Measurements from ENCODE around the gene HMCN1.

The HMCN1 gene

DNA sequence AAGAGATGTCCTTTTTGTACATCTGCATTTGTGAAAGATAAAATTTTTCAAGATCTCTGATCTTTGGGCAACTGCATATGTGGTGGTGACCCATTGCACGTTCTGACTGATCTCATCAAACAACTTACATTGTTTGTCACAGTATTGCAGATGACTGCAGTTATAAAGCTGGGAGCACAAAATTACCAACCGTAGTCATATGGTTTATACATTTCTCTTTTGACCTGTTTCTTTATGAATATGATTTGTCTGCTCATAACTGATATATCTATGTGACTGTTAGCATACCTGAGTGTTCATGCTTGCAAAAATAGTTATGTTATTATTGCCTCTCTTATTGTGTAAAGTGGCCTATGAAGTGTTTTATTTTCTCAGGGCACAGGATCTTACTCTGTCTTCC, 43.7 kb upstream of the HMCN1 start (continued):
- TF ChIP-seq ZNF565 (CRISPR knock-in tag; conservative IDR thresholded peaks at IDR 0.05; ENCODE audit: low read depth): no peak
- TF ChIP-seq RARB (CRISPR knock-in tag; IDR thresholded peaks at IDR 0.05): no peak
- TF ChIP-seq, protein P1, sequence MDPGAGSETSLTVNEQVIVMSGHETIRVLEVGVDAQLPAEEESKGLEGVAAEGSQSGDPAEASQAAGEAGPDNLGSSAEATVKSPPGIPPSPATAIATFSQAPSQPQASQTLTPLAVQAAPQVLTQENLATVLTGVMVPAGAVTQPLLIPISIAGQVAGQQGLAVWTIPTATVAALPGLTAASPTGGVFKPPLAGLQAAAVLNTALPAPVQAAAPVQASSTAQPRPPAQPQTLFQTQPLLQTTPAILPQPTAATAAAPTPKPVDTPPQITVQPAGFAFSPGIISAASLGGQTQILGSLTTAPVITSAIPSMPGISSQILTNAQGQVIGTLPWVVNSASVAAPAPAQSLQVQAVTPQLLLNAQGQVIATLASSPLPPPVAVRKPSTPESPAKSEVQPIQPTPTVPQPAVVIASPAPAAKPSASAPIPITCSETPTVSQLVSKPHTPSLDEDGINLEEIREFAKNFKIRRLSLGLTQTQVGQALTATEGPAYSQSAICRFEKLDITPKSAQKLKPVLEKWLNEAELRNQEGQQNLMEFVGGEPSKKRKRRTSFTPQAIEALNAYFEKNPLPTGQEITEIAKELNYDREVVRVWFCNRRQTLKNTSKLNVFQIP (CRISPR knock-in tag; IDR thresholded peaks at IDR 0.05; ENCODE audit: borderline replicate concordance, low read depth): no peak
- TF ChIP-seq PPARA (CRISPR knock-in tag; IDR thresholded peaks at IDR 0.05; ENCODE audit: borderline replicate concordance): no peak
- no peak for TF ChIP-seq ZNF8 (CRISPR knock-in tag; IDR thresholded peaks at IDR 0.05)
- no peak for TF ChIP-seq OSR1 (CRISPR knock-in tag; IDR thresholded peaks at IDR 0.05)

GRCh38 chr1:185693654-185694053, 40.5 kb upstream of the HMCN1 start:
- ATAC-seq: no peak
- TF ChIP-seq ZNF565 (CRISPR knock-in tag; conservative IDR thresholded peaks at IDR 0.05; ENCODE audit: low read depth) (no peak), ARNTL (CRISPR knock-in tag; IDR thresholded peaks at IDR 0.05; ENCODE audit: borderline replicate concordance, low read depth) (no peak), GLIS3 (CRISPR knock-in tag; IDR thresholded peaks at IDR 0.05) (no peak), TOX (CRISPR knock-in tag; IDR thresholded peaks at IDR 0.05; ENCODE audit: borderline replicate concordance) (no peak), PATZ1 (CRISPR knock-in tag; IDR thresholded peaks at IDR 0.05; ENCODE audit: borderline replicate concordance) (no peak), SNAI2 (CRISPR knock-in tag; IDR thresholded peaks at IDR 0.05) (no peak)

DNA sequence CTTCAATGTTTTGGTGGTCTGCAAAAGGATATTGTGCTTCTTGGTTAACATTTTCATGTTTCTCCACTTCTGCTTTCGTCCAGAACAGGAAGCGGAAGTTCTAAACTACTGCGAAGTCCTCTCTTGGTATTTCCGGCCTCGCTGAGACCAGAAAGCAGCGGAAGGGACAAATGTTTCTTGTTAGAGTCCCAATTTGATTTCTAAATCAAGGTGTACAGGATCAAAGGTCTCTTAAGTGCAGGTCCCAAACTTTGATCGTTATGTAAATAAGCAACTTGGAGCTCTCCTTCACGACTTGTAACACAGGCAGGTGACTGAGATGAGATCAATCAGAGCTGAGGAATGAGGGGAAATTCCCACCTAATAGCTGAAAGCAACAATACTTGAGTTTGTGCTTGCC, 40.1 kb upstream of the HMCN1 start:
- TF ChIP-seq, protein P1 (CRISPR knock-in tag; IDR thresholded peaks at IDR 0.05; ENCODE audit: borderline replicate concordance, low read depth): no peak
- no peak for TF ChIP-seq CSDC2 (CRISPR knock-in tag; IDR thresholded peaks at IDR 0.05)
- no peak for TF ChIP-seq BACH2 (CRISPR knock-in tag; IDR thresholded peaks at IDR 0.05; ENCODE audit: borderline replicate concordance)
- TF ChIP-seq ESRRG (CRISPR knock-in tag; IDR thresholded peaks at IDR 0.05): no peak
- no peak for TF ChIP-seq ZFP3 (CRISPR knock-in tag; IDR thresholded peaks at IDR 0.05)
- no peak for TF ChIP-seq PPARA (CRISPR knock-in tag; IDR thresholded peaks at IDR 0.05; ENCODE audit: borderline replicate concordance)
- TF ChIP-seq ZNF70 (CRISPR knock-in tag; IDR thresholded peaks at IDR 0.05): no peak
- no peak for TF ChIP-seq TOX (CRISPR knock-in tag; IDR thresholded peaks at IDR 0.05; ENCODE audit: borderline replicate concordance)
- no peak for TF ChIP-seq SNAI2 (CRISPR knock-in tag; IDR thresholded peaks at IDR 0.05)
- TF ChIP-seq GLIS3 (CRISPR knock-in tag; IDR thresholded peaks at IDR 0.05): no peak
- no peak for TF ChIP-seq ZNF565 (CRISPR knock-in tag; conservative IDR thresholded peaks at IDR 0.05; ENCODE audit: low read depth)
- ATAC-seq: no peak

GRCh38 chr1:185695299-185695698, 38.9 kb upstream of the HMCN1 start:
- ATAC-seq: peak; percentile 75
- TF ChIP-seq PATZ1 (CRISPR knock-in tag; IDR thresholded peaks at IDR 0.05; ENCODE audit: borderline replicate concordance): no peak
- no peak for TF ChIP-seq ZNF8 (CRISPR knock-in tag; IDR thresholded peaks at IDR 0.05)
- TF ChIP-seq TOX (CRISPR knock-in tag; IDR thresholded peaks at IDR 0.05; ENCODE audit: borderline replicate concordance): no peak
- no peak for TF ChIP-seq CREB5 (CRISPR knock-in tag; IDR thresholded peaks at IDR 0.05; ENCODE audit: low read depth)
- TF ChIP-seq CSRNP3 (CRISPR knock-in tag; IDR thresholded peaks at IDR 0.05): no peak
- no peak for TF ChIP-seq BACH2 (CRISPR knock-in tag; IDR thresholded peaks at IDR 0.05; ENCODE audit: borderline replicate concordance)
- no peak for TF ChIP-seq OSR1 (CRISPR knock-in tag; IDR thresholded peaks at IDR 0.05)
- TF ChIP-seq TCF4 (CRISPR knock-in tag; IDR thresholded peaks at IDR 0.05; ENCODE audit: borderline replicate concordance): no peak
- TF ChIP-seq GLIS3 (CRISPR knock-in tag; IDR thresholded peaks at IDR 0.05): no peak
- no peak for TF ChIP-seq CSDC2 (CRISPR knock-in tag; IDR thresholded peaks at IDR 0.05)
- no peak for TF ChIP-seq ZC3H10 (CRISPR knock-in tag; IDR thresholded peaks at IDR 0.05)
- TF ChIP-seq ARNTL (CRISPR knock-in tag; IDR thresholded peaks at IDR 0.05; ENCODE audit: borderline replicate concordance, low read depth): no peak
- TF ChIP-seq ISL1 (CRISPR knock-in tag; IDR thresholded peaks at IDR 0.05): no peak
- no peak for TF ChIP-seq PPARA (CRISPR knock-in tag; IDR thresholded peaks at IDR 0.05; ENCODE audit: borderline replicate concordance)
- TF ChIP-seq ZNF70 (CRISPR knock-in tag; IDR thresholded peaks at IDR 0.05): no peak
- no peak for TF ChIP-seq ZFP3 (CRISPR knock-in tag; IDR thresholded peaks at IDR 0.05)
- TF ChIP-seq ESRRG (CRISPR knock-in tag; IDR thresholded peaks at IDR 0.05): no peak
- TF ChIP-seq TSHZ2 (CRISPR knock-in tag; IDR thresholded peaks at IDR 0.05): no peak
